GM21360 (cell line): ENCODE results near the gene MYO5A.

Experiments used
- ATAC-seq: cut with Tn5 transposase; IDR thresholded peaks from one replicate; pipeline ENCODE4 v1.9.1; 2021; ENCODE audit warnings: mild to moderate bottlenecking, moderate library complexity; ENCODE audit not compliant: unreplicated experiment

The MYO5A gene

GRCh38 chr15:52378746-52379394 is 149.8 kb downstream of the MYO5A start:
- ATAC-seq = peak; percentile 56

DNA sequence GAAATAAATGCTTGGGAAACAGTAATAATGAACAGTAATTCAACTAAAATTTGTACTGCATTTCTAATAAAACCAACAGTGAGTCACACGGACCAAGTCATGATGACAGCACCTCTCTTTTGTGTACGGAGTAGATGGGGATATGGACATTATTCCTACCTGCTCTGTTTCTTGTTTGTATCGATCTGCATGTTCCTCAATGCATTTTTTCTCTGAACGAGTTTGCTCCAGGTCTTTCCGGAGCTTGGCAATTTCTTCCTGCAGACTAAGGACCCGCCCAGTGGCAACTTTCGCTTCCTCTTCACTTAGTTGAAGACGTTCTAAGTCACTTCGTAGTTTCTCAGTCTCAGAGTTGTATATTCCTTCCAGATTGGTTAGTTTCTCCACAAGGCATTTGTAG is 158.7 kb downstream of the MYO5A start:
- no peak for ATAC-seq

DNA sequence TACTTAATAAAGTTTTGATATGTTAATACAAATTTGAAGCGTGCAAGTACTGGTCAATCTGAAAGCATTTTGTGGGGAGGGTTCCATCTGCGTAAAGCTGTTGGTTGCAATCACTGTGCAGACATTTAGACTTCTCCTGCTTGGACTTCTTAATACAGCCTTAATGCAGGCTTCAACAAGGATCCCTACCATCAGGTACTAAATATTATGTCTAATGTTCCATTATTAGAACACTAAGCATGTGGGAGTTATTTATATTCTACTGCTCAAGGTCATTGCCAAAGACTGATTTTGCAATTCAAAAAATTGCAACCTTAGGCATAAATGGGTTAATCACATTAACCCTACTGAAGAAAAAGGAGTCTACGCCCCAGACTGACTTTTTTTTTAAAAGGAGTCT is 159.2 kb downstream of the MYO5A start:
- ATAC-seq = no peak

GRCh38 chr15:52369030-52369429 is 159.7 kb downstream of the MYO5A start:
- ATAC-seq = no peak

DNA sequence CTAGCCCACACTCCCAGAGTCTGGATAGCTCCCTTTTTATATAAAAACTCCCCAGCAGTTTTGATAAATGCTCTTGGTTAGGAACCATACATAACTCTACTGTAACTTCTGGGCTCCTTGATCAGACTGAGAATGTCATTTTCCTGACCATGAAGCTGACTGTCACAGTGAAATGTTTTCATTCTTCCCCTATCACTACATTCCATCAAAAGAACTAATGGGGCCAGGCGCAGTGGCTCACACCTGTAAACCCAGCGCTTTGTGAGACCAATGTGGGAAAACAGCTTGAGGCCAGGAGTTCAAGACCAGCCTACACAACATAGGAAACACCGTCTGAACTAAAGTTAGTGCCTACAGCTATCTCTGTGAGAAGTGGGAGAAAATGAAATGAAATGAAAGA is 160.3 kb downstream of the MYO5A start:
- ATAC-seq = no peak

- ATAC-seq = no peak
Measured at GRCh38 chr15:52362497-52362896, 166.2 kb downstream of the MYO5A start.

DNA sequence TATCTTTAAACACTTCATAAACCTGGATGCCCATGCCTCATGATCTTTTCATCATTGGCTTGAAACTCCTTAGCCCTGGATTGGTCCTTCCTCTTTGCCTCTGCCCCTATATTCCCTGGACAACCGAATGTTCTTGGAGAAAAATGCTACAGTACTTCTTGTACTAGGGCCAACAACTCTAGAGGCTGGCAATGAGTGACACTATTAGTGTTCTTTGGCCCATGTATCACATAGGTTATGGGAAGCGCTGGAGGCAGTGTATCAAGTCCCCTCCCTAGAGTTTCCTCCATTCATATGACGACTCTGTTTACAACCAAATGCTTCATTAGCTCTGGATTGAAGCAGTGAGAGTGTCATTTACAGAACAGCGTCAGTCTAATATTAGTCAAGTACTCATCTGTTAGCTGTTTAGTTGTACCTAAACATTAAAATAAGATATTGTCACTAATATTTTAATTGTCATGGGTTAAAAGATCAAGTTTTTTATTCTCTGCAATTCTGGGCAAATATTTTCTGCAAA is 166.6 kb downstream of the MYO5A start:
- ATAC-seq = no peak

- ATAC-seq = no peak
Measured at GRCh38 chr15:52361494-52361893, 167.2 kb downstream of the MYO5A start.

DNA sequence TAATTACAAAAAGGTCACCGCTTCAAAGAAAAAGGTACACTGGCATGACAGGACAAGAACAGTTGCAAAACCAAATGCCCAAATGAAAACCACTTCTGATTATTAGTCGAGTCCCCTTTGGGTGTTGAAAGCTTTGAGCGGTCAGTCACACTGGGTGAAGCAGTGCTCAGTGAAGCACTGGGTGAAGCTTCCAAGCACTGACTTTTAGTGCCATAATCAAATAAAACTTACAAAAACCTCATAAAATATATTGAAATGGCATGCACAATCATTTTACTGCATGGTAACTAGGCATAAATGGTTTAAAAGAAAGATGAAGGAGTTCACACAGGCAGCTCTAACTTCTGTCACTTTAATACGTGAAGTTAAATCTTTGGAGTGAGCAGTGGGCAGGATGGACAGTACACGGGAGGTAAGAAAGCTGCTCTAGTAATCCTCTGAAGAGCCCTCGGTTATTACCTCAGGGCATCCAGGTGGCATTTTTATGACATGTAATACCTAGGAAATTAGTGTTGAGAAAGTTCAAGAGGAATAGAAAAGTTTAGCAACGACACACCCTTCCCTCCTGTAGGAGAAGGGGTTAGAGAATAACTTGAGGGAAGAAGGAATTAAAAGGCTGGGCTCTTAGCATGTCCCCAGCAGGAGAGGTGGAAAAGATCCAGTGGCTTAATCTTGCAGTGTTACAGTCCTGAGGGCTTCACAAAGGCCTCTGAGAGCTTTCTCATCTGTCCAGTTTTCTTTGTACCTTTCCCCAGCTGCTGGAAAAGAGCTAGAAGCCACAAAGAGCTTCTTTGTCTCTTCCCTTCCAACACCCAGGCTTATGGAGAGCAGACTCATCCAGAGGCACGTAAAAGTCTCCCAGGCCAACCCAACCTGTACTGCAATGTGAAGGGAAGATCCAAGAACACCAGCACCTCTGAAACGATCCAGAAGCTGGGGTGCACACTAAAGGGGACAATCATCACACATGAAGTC is 168.2 kb downstream of the MYO5A start:
- no peak for ATAC-seq

- no peak for ATAC-seq
Measured at GRCh38 chr15:52359722-52360121, 169.0 kb downstream of the MYO5A start.

DNA sequence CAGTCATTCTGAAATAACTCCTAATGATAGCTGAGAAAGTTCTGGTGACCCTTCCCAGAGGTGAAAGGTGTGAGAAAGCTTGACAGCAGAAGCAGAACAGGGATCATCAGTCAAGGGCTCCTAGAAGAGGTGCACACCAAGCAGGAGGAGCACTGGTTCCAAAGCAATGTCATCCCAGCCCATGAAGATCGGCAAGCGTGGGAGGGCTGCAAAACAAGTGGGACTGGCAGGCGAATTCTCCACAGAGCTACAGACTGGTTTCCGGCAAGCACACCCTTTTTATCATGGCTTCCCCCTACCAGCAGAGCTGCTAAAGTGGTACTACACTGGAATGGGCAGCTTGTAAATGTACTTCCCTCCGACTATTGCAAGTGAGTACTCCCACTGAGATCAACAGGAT is 170.7 kb downstream of the MYO5A start:
- no peak for ATAC-seq

- no peak for ATAC-seq
Measured at GRCh38 chr15:52352086-52352485, 176.6 kb downstream of the MYO5A start.

GRCh38 chr15:52351206-52351908 is 177.3 kb downstream of the MYO5A start:
- ATAC-seq = no peak

DNA sequence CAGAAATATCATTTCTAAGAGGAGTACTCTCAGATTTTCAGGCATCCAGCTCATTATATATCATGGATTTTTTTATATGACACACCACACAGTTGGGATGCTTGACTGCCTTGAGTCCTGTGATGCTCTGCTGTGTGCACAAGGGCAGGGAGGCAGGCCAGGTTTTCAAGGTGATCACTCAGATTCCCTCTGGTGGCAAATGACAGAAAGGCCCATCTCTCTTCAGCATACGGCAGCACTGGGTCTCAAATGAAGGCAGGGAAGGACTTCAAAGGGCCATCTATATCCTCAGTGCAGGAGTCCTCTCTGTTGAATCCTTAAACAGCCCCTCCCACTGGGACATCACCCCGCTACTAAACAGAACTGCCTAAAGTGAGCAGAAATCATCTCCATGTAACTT is 178.3 kb downstream of the MYO5A start:
- no peak for ATAC-seq

DNA sequence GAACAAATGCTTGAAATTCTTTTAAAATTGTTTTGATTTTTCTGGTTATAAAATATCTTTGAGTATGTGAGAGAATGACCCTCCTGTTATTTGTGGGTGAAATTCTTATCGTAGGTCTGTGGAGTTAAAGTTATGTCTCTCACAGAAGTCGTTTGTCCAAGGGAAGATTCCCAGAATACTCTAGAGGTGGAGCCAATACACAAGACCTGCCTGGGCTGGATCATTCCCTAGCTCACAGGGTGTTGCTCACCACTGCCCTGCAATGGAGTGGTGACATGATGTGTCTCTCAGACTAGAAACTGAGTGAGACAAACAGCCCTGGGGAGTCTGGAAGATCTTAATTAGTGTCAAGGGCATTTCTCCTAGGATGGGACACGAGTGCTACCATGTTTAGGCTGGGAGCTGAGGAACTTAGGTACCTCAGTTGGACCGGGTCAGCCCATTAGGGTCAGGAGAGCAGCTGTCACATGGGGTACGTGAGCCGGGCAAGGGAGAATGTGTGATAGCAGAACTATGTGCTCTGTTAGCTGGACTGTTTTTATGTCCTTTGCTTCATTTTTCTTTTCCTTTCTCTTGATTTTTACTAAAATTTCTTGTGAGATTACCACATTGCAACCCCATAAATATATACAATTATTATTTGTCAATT is 179.5 kb downstream of the MYO5A start:
- ATAC-seq = no peak

DNA sequence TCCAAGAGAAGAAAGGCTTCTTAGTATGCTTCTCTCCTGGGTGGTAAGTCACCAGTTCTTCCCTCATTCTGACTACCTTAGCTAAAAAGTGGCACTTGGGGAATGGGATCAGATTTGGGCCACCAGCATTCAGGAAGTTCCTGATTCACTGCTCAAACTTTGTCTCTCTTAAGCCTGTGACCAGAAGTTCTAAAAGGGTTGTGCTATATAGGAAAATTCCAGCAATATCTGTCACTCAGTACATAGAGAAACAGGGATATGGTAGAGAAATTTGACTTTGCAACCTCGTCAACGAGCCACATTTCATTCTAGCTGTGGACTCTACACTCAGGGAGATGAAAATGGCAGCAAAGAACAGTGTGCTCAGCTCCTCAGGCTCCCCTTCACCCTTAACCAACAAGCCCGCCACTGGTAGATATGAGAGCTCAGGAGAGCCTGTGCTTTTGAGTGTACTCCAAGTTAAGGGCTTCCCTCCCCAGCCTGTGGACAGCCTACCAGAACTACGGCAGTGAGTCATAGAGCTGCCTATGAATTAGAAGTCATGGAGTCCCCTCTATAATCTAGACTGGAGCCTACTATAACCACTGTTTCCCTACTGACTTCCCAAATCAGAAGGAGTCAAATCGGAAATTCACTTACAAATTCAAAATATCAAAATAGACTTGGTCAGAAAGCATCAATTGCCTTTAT is 180.5 kb downstream of the MYO5A start:
- no peak for ATAC-seq

GRCh38 chr15:52344592-52344991 is 184.1 kb downstream of the MYO5A start:
- no peak for ATAC-seq

GRCh38 chr15:52343831-52344230 is 184.8 kb downstream of the MYO5A start:
- no peak for ATAC-seq

GRCh38 chr15:52340093-52340492 is 188.6 kb downstream of the MYO5A start:
- ATAC-seq = no peak

- no peak for ATAC-seq
Measured at GRCh38 chr15:52338891-52339290, 189.8 kb downstream of the MYO5A start.
